Body of pancreas (tissue), 4 donors: ENCODE measurements around the gene ABI2. TPM values are rescaled to one million over a fixed set of nuclear protein-coding genes. Genes with fewer than 3 reads are reported as not detected.

Experiments used
- ATAC-seq: fragments of 150-250 bp; one replicate; pipeline ENCODE4 v1.9.1; 2016
- DNase-seq, 4 donors: peaks; one replicate each; pipeline ENCODE4 v3.0.0-alpha.2; 2019
- H3K27ac ChIP-seq, 4 donors: fragments of 200-600 bp; sonication (generic); 1 replicate in 3 of 4; 2 replicates in 1 of 4; pipeline versions ENCODE4 v1.5.1 to v1.6.1; 2016 to 2019; ENCODE audit warnings: mild to moderate bottlenecking in 1 of 4, mixed read lengths in 1 of 4, moderate library complexity in 1 of 4
- H3K27me3 ChIP-seq, 2 donors: fragments of 200-600 bp; sonication (generic); one replicate each; pipeline ENCODE4 v1.6.0; 2016; ENCODE audit warnings: mild to moderate bottlenecking in 1 of 2
- H3K36me3 ChIP-seq, 2 donors: fragments of 200-600 bp; sonication (generic); replicated peaks in 1 of 2; 2 replicates each; pipeline ENCODE4 v1.5.1; 2016; ENCODE audit warnings: low read depth in 2 of 2; ENCODE audit not compliant: insufficient read depth in 1 of 2
- H3K4me1 ChIP-seq: fragments of 200-600 bp; sonication (generic); one replicate; pipeline ENCODE4 v1.6.0; 2016
- H3K4me3 ChIP-seq, 2 donors: fragments of 200-600 bp; sonication (generic); 1 replicate in 1 of 2; 2 replicates in 1 of 2; pipeline ENCODE4 v1.5.1; 2016 to 2019
- H3K9me3 ChIP-seq, 3 donors: fragments of 200-600 bp; sonication (generic); 1 replicate in 2 of 3; 2 replicates in 1 of 3; pipeline ENCODE4 v1.5.1; 2016
- CTCF ChIP-seq, 7 experiments: fragments of 450-650 bp in 4 of 7; fragments of 200-600 bp in 3 of 7; sonication (generic) in 3 of 7; IDR thresholded peaks; one replicate each; pipeline ENCODE4 v1.5.1; 2016 to 2019; ENCODE audit warnings: antibody characterized with exemption in 7 of 7
- POLR2A ChIP-seq, 3 donors: fragments of 450-650 bp; IDR thresholded peaks; one replicate each; pipeline ENCODE4 v1.6.1; 2016; ENCODE audit warnings: antibody characterized with exemption in 3 of 3, mild to moderate bottlenecking in 2 of 3
- WGBS, 2 donors: methylation state at CpG; one replicate each; pipeline ENCODE4 v1.1.5; 2017; 5-methylcytosine and 5-hydroxymethylcytosine counted together
- intact Hi-C: fragments of 100-400 bp; cut with DNase I; formaldehyde crosslinking; loops from one replicate; pipeline ENCODE4 v1.15.1; 2023
- total RNA-seq, 2 donors: library from RNA; depleted of rRNA; stranded (reverse); fragments of >200 nt; gene quantifications; one replicate each; pipeline ENCODE4 v1.1.0, GENCODE V29; 2016

ABI2 gene
- total RNA-seq, 2 donors from 2014 or later, result 4.3 to 22.1 TPM

DNA sequence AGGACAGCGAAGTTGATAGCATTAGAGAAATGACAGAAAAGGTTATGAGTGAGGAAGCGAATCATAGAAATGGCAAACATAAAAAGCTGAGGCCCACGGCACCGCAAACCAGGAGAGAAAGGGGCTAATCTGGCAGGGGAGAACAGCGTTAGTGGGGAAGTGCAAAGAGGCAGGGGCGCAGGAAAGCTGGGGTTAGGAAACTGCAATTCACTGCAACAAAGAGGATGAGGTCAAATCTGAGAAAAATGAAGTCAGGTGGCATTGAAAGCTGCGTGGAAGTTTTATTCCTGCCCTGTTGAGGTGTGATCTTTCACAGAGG lies 653 bp upstream of the ABI2 start:
- Histone ChIP-seq H3K36me3 (no peaks in the 10 kb centered on the region), H3K27ac (peak overlapping the region; percentile 54 to 84 (median 68)), H3K27me3 (no peaks in the 10 kb centered on the region), H3K4me3 (peak overlapping the region; percentile 47 to 98), H3K4me1 (peaks cover 16% of the 10 kb centered on the region), H3K9me3 (no peaks in the 10 kb centered on the region)
- no peak for TF ChIP-seq CTCF (IDR thresholded peaks at IDR 0.05)
- TF ChIP-seq POLR2A (IDR thresholded peaks at IDR 0.05), result no peak
- WGBS, 2 donors, result 19% methylated on average over 7 of the region's 7 CpGs
- DNase-seq, result no peak
- intact Hi-C loops, result no loop called here
- ATAC-seq, result no peak

DNA sequence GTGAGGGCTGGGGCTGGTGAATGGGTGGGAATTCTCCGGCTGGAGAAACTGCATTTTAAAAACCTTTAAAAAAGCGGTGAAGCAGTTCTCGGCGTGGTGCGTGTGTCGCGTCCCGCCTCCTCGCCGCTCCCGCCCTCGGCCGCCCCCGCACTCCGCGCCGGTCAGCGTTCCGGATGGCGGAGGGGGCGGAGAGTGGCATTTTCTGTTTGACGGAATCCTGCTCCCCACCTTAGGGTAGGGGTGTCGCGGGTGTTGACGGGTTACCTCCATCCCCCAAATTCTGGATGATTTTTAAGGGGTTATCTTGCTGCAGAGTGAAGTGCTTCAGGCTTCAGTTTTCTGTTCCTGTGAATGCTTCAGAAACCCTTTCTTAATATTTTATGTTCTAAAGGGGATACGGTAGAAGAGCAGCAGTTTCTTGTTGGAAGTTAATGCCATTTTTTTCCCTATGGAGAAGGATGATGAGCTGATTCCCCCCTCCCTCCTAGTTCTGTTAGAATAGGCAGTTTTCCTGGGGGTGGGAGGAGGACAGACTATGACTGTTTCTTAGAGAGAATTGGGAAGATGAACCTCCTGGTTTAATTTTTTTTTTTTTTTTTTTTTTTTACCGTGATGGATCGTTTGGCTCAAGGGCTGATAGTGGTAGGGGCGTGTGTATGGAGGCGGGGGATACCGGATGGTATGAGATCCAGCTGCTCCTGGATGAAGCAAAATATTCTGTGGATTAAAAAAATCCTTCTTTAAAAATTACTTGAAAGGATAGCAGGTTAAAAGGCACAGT lies 756 bp downstream of the ABI2 start:
- H3K27me3 ChIP-seq, result no peaks in the 10 kb centered on the region
- no peaks in the 10 kb centered on the region for H3K36me3 ChIP-seq
- peak overlapping the region; percentile 47 to 98 for H3K4me3 ChIP-seq
- peaks cover 16% of the 10 kb centered on the region for H3K4me1 ChIP-seq
- no peaks in the 10 kb centered on the region for H3K9me3 ChIP-seq
- peak overlapping the region; percentile 40 to 84 (median 66) for H3K27ac ChIP-seq
- 2 to 4% methylated on average over 18 to 31 of the region's 31 CpGs for WGBS, 2 donors
- intact Hi-C loops, result no loop called here
- TF ChIP-seq CTCF (IDR thresholded peaks at IDR 0.05) (no peak), POLR2A (IDR thresholded peaks at IDR 0.05) (no peak)
- DNase-seq (peak; percentile 16 to 44 (median 18)), ATAC-seq (peak; percentile 54)

DNA sequence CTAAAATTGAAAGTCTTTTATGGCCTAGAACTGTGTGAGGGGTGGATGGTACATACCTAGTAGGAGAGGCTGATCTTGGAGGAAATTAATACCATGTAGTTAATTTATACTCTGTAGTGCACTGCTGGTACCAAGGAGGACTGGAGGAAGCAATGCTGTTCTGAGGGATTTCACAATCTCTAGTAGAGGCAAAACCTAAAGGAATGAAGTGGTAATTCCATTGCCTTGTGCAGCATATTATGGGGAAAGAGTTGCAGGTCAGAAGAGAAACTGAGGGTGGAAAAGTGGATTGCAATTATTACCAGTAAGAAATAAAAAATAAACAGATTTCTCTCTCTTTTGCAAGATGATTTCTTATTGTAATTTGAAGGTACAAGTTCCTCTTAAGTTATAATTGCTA lies 2.2 kb downstream of the ABI2 start:
- no peak for TF ChIP-seq CTCF (IDR thresholded peaks at IDR 0.05)
- no peak for TF ChIP-seq POLR2A (IDR thresholded peaks at IDR 0.05)
- Histone ChIP-seq H3K27me3 (no peaks in the 10 kb centered on the region), H3K9me3 (no peaks in the 10 kb centered on the region), H3K4me3 (no peak overlapping the region), H3K4me1 (peaks cover 16% of the 10 kb centered on the region), H3K36me3 (no peaks in the 10 kb centered on the region), H3K27ac (no peak overlapping the region)
- ATAC-seq (no peak), DNase-seq (no peak)
- intact Hi-C loops, result no loop called here

GRCh38 chr2:203338322-203338721 lies 10.1 kb downstream of the ABI2 start:
- ATAC-seq (no peak), DNase-seq (no peak)
- Histone ChIP-seq H3K4me3 (no peak overlapping the region), H3K36me3 (no peaks in the 10 kb centered on the region), H3K27me3 (no peaks in the 10 kb centered on the region), H3K4me1 (peaks cover 3% of the 10 kb centered on the region), H3K27ac (no peak overlapping the region), H3K9me3 (no peaks in the 10 kb centered on the region)
- TF ChIP-seq POLR2A (IDR thresholded peaks at IDR 0.05) (no peak), CTCF (IDR thresholded peaks at IDR 0.05) (no peak)
- intact Hi-C loops, result no loop called here
- 88 to 89% methylated on average over 4 of the region's 4 CpGs for WGBS, 2 donors
